ENCODE data around the gene PRRT1B.
"Not testable (repeated sequence)": the region's sequence is repeated elsewhere in the genome, so short reads cannot be mapped to it uniquely, and the experiment has no call there.

PRRT1B gene

GRCh38 chr9:131522257-131523085 lies 22.9 kb upstream of the PRRT1B start:
- DNase-seq (ENCODE audit: low read depth), result no peak

DNA sequence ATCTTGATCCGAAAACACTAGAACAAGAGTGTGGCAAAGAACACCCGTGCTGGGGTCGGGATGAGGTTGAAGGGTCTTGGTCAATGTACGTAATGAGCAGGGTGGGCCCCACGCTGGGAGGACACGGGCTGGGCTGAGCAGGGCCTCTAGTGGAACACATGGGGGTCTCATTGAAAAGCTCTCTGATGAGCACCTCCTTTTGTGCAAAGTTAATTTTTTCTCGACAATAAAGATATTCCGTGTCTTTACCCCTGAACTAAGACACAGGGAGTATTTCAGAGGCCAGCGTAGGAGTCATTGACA lies 22.3 kb upstream of the PRRT1B start:
- DNase-seq (ENCODE audit: low read depth), result no peak

- DNase-seq (ENCODE audit: low read depth), result no peak
Observed at GRCh38 chr9:131523451-131524435, 21.6 kb upstream of the PRRT1B start.

DNA sequence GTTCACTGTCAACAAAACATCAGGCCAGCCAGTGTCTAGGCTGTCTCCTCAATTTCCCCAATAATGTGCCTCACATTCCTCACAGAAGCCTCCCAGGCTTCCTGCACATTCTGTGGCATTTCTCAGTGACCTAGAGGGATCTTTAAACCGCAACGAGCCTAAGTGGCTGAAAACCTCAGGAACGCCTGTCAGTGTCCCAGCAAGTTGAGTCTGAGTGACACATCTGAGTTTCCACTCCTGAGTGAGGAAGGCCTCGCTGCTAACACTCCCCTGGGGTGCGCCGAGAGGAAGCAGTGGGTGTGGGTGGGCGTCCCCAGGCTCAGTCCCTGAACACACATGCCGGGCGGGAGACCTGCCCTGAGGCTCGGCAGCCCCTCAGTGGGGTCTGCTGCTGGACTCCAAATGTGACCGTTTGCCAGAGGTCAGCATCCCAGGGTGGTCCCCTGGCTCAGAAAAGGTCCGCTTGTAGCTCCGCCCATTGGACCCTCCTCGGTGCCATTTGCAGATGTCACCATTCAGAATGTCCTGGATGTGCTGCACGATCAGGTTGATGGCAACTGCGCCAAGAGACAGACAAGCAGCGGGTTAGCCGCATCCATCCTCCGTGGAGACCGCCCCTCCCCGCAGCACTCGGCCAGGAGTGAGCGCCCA lies 20.5 kb upstream of the PRRT1B start:
- no peak for DNase-seq (ENCODE audit: low read depth)

DNA sequence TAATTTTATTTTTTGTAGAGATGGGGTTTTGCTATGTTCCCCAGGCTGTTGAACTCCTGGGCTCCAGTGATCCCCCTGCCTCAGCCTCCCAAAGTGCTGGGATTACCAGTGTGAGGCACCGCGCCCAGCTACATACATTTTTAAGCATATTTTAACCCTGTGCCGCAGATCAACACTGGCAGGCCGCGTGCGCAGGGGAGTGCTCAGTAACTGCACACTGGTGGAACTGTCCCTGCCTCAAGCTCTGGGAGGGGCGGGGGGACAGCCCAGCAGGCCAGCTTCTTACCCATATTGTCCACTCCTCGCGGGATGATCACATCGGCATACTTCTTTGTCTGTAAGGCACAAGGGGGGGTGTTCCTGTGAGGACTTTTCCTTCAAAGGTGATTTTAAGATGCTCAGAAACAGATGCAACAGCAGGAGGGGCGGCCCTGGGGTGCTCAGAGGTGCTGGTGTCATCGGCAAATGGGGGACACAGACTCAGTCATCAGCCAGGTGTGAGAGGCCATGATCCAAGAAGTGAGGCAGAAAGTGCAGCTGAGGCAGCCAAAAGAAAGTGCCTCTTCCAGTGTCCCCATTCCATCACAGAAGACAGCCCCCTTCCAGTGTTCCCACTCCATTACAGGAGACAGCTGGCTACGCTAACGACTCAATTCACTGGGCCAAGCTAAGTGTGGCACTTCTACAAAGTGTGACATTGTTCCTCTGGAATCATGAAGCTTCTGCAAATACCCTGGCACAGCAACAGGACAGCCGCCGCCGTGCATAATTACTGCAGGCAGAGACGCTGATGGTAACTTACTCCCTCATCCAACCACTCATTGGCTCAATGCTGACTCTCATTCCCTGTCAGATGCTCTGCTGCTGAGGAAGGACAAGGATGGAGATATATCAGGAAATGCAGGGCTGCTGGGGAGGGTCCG lies 19.4 kb upstream of the PRRT1B start:
- no peak for DNase-seq (ENCODE audit: low read depth)

DNA sequence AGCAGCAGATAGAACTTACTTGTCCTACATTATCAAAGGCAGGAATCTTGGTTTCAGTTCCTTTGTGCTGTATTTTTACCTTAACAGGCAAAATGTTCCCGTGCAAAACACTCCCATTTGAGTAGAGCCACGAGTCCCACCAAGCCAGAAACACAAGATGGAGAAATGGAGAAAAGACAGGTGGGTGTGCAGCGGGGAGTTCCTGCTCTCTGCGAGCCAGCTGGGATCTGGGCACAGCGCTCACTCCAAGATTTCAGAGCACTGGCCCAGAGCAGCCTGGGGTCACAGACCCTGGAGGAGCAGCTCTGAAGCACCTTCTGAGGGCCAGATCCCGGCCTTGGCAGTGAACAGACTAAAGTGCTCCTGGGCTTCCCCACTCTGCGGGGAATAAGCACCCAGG lies 17.1 kb upstream of the PRRT1B start:
- no peak for DNase-seq (ENCODE audit: low read depth)

DNA sequence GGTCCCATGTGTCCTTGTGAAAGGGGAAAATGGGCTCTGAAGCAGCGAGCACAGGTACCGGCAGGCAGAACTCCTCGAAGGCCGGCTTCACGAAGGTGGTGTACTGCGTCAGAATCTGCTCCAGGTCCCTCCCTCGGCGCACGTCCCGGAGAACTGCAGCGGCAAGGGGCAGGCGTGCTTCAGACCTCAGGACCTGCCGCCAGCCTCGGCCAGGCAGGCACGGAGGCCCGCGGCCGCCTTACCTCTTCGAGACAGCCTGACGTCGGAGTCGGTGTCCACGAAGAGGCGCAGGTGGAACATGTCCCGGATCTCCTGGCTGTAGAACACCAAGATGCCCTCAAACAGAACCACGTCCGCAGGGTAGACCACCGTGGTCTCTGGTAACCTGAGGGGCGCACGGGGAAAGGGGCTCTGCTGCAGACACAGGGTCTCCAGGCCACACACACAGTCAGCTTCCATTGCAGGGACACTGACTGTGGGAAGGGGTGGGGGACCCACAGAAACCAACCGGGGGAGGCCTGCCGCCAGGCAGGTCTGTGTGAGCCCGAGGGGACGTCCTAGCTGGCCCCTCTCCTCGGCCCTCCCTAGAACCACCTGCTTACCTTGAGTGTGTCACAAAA lies 16.3 kb upstream of the PRRT1B start:
- DNase-seq (ENCODE audit: low read depth), result no peak

DNA sequence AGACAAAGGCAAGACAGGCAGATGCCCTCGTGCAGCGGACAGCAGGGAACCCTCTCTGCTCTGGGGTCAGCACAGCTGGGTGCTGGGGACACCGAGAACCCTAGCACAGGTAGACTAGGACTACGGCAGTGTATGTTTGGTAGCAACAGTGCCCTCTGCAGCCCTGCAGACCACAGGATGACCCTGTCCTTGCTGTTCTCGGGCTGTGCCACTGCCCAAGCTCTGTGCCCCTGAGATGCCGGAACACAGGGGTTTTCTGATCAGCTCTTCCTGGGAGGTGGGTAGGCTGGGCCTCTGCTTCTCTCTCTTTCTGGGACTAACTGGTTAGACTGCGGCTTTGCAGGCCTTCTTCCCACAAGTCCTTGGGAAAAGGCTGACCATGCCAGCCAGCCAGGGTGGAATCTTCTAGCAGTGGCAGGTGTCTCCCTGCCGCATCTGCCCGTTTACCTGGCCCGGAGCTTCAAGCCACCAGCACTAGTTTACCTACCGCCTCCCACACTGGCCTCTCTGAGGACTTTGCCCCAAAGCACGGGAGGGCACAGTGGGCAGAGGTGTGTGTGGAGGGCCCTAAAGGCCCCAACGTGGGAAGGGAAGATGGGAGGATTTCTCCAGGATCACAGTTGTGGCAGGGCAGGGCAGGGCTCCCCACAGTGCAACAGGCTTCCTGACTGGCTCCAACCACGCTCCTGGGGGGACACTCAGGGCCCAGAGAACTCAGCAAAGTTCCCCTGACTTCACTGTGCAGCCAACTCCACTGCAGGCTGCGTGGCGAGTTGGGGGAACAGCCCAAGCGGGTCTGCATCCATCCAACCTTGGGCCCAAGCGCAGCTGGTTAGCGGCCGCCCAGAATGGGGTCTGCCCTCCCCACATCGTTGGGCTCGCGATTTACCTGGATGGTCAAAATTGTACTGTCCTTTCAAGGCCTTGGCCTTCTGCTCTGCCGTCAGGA lies 15.5 kb upstream of the PRRT1B start:
- DNase-seq (ENCODE audit: low read depth), result no peak

DNA sequence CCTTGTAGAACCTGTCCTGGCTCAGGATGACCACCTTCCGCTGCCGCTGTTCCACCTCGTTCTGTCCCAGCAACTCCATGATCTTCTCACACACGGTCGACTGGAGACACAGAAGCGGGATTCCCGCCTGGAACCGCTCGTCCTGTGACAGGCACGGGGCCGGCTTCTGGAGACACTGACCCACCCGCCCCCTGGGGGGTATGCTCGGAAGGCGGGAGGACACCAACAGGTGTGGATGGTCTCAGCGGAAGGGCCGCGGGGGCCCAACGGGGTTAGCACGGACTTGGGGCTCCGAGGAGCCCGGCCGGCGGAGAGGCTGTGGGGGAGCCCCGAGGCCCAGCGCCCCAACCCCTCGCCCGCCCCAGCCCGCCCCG lies 14.8 kb upstream of the PRRT1B start:
- no peak for DNase-seq (ENCODE audit: low read depth)

- DNase-seq (ENCODE audit: low read depth), result peak; percentile 66
Observed at GRCh38 chr9:131530920-131531832, 14.1 kb upstream of the PRRT1B start, which contains the start of gene UCK1. Gene UCK1 (minus strand): TSS chr9:131531263. CDS start chr9:131531174, 89 bp downstream.

DNA sequence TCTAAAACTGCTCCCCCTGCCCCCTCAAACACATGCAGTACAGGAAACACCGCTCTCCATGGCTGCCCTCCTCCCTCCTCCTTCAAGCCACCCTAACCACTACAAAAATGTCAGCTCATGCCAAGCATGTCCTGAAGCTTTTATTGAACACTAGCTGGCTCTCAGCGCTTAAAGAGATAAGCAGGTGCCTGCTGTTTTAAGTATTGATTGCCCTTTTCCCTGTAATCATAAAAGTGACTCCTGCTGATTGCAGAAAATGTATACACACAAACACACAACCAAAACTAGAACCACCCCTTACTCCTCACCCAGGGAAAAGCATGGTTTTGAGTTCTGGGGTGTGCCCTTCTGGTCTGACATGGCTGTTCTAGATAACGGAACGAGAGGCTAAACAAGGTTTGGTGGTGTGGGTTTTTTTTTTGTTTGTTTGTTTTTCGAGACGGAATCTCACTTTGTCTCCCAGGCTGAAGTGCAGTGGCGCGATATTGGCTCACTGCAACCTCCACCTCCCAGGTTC lies 10.5 kb upstream of the PRRT1B start:
- no peak for DNase-seq (ENCODE audit: low read depth)

DNA sequence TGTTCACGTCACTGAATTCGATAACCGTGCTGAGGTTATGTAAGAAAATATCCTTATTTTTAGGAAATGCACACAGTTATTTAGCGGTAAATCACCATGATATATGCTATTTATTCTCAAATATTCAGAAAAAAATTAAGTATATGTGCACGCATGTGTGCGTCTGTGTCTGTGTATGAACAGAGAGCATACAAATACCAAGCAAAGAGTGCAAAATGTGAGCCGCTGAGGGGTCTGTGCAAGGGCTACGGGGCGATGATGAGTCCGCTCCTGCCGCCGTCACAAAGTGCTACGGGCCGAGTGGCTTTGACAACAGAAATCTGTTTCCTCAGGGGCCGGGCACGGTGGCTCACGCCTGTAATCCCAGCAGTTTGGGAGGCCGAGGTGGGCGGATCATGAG lies 7.4 kb upstream of the PRRT1B start:
- DNase-seq (ENCODE audit: low read depth), result no peak

GRCh38 chr9:131539223-131539923 lies 6.0 kb upstream of the PRRT1B start:
- DNase-seq (ENCODE audit: low read depth), result no peak

- no peak for DNase-seq (ENCODE audit: low read depth)
Observed at GRCh38 chr9:131543141-131543540, 2.2 kb upstream of the PRRT1B start.

DNA sequence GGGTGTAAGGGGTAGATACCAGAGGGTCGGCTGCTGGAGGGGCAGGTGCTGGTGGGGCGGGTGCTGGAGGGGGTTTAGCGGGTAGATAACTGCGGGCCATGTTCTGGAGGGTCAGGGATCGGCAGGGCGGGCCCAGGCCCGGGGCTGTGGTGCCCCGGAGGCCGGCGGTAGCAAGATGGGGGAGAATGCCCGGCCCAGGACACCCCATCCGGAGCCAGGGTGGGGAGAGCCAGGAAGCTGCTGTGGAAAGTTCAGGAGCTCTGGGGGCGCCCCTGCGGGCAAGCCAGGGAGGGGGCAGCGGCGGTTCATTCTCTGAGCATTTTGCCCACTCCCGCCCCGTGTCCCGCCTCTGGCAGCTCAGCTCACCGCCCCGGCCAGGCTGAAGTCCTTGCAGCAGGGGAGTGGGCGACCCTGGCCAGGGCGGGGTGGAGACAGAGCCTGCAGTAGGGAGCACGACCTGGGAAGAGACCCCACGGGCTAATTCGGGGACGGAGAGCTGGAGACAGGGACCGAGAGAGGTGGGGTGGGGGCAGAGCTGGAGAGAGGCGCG lies 538 bp downstream of the PRRT1B start:
- DNase-seq (ENCODE audit: low read depth), result no peak

DNA sequence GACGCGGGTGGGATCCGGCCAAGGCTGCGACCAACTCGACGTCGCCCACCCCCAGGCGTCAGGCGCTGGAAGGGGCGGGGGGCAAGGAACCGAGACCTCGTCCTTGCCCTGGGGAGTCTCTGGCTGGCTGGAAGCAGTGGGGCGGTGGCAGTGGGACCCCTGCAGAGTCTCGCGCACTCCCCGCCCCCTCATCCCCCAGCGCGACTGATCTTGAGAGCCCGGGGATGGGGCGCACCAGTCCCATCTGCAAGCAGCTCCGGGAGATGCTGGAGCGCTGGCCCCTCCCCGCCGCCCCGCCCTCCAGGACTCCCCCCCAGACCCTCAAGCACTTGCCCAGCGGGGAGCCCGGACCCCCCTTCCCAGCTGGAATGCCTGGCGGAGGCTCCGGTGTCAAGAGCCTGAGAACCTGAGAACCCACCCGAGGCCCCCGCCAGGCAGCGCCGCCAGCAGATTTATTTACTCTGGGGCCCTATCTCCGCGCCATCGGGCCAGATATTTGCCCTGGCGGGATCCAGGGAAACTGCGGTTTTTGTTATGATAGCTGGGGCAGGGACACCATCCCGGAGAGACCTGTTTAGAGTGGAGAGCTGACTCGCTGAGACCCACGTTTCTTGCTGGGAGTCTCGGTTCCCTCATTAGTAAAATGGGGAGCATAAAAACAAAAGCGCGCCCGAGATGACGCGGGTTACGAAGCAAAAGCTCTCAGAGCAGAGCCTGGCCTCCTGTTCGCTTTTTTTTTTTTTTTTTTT lies 1.2 kb downstream of the PRRT1B start:
- DNase-seq (ENCODE audit: low read depth), result no peak

DNA sequence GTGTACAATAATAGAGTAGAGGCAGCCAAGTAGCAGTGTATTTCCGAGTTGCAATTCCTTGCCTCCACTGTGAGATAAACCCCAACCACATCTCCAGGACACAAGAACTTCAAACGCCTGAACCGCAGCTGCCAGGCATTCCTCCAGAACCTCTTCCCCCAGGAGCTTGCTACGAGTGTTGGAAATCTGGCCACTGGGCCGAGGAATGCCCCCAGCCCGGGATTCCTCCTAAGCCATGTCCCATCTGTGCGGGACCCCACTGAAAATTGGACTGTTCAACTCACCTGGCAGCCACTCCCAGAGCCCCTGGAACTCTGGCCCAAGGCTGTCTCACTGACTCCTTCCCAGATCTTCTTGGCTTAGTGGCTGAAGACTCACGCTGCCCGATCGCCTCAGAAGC lies 3.9 kb downstream of the PRRT1B start:
- DNase-seq (ENCODE audit: low read depth), result not testable (repeated sequence)
